GM12891 (cell line): ENCODE data around the gene ASB6.

ENCODE experiments used
- POLR2A ChIP-seq: IDR thresholded peaks from 2 replicates; pipeline ENCODE4 v1.6.1; 2011; ENCODE audit warnings: low read depth, low read length, control low read depth
- POLR2AphosphoS5 ChIP-seq: IDR thresholded peaks from 2 replicates; pipeline ENCODE4 v1.6.1; 2011; ENCODE audit warnings: low read depth, low read length, control low read depth
- SPI1 ChIP-seq: IDR thresholded peaks from 2 replicates; pipeline ENCODE4 v1.6.1; 2011; ENCODE audit warnings: low read depth, low read length, control low read depth

DNA sequence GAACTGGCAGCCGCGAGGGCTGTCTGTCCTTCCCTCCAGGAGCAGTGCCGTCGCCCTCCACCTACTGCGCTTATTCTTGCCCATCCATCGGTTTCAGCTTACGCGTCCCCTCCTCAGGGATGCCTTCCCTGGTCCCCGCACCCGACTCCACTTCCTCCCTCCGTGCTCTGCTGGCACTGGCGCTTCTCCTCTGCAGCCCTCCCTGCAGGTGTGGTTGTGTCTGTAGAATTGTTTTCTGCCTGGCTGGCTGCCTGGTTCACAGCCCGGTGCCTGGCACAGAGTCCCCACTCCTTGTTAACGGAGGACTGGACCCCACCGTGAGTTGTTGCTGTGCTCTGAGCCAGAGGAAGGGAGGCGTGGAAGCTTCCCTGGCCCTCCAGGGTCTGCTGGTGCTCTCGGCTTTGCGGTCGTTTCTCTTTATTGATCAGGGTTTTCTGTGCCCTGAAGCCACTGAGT is 10.2 kb downstream of the ASB6 start:
- no peak for TF ChIP-seq POLR2A
- no peak for TF ChIP-seq POLR2AphosphoS5
- TF ChIP-seq SPI1 = no peak
